Measurements from ENCODE around the gene TCHP.

- no peak for TF ChIP-seq EZH2 (IDR thresholded peaks at IDR 0.05; ENCODE audit: insufficient read depth, low read length)
- TF ChIP-seq, protein P1, sequence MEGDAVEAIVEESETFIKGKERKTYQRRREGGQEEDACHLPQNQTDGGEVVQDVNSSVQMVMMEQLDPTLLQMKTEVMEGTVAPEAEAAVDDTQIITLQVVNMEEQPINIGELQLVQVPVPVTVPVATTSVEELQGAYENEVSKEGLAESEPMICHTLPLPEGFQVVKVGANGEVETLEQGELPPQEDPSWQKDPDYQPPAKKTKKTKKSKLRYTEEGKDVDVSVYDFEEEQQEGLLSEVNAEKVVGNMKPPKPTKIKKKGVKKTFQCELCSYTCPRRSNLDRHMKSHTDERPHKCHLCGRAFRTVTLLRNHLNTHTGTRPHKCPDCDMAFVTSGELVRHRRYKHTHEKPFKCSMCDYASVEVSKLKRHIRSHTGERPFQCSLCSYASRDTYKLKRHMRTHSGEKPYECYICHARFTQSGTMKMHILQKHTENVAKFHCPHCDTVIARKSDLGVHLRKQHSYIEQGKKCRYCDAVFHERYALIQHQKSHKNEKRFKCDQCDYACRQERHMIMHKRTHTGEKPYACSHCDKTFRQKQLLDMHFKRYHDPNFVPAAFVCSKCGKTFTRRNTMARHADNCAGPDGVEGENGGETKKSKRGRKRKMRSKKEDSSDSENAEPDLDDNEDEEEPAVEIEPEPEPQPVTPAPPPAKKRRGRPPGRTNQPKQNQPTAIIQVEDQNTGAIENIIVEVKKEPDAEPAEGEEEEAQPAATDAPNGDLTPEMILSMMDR (IDR thresholded peaks at IDR 0.05; ENCODE audit: insufficient read depth, low read depth, low read length), result no peak
Measured at GRCh38 chr12:109902891-109903418, 2.9 kb downstream of the TCHP start.

Measured in astrocyte (in vitro differentiated cells and primary cell).